Neuronal stem cell (in vitro differentiated cells): Measurements from ENCODE around the gene SGK2.

Experiments used
- DNase-seq: peaks from one replicate; pipeline ENCODE4 v3.0.0-alpha.2; 2013; ENCODE audit warnings: low spot score
- H2AFZ ChIP-seq: one replicate; pipeline ENCODE4 v1.6.1; 2013; ENCODE audit warnings: mild to moderate bottlenecking, low read length, inconsistent platforms
- H2AK5ac ChIP-seq: 2 replicates; pipeline ENCODE4 v1.6.1; 2013; ENCODE audit warnings: low read depth, mild to moderate bottlenecking, inconsistent platforms, low read length, moderate library complexity, mixed read lengths
- H2BK120ac ChIP-seq: 2 replicates; pipeline ENCODE4 v1.6.1; 2013; ENCODE audit warnings: low read depth, mild to moderate bottlenecking, inconsistent platforms, low read length, moderate library complexity, mixed read lengths
- H2BK12ac ChIP-seq: one replicate; pipeline ENCODE4 v1.6.1; 2013; ENCODE audit warnings: low read length, inconsistent platforms
- H2BK15ac ChIP-seq: 2 replicates; pipeline ENCODE4 v1.6.1; 2013; ENCODE audit warnings: mild to moderate bottlenecking, low read length, inconsistent platforms, mixed read lengths
- H2BK5ac ChIP-seq: one replicate; pipeline ENCODE4 v1.6.1; 2013; ENCODE audit warnings: inconsistent platforms, mild to moderate bottlenecking, low read length, moderate library complexity
- H3K14ac ChIP-seq: one replicate; pipeline ENCODE4 v1.6.1; 2013; ENCODE audit warnings: low read length, inconsistent platforms
- H3K18ac ChIP-seq: 2 replicates; pipeline ENCODE4 v1.6.1; 2013; ENCODE audit warnings: low read length, inconsistent platforms
- H3K23ac ChIP-seq: 2 replicates; pipeline ENCODE4 v1.6.1; 2013; ENCODE audit warnings: low read depth, mild to moderate bottlenecking, mixed read lengths, low read length, inconsistent platforms; ENCODE audit not compliant: poor library complexity
- H3K27ac ChIP-seq: replicated peaks from 3 replicates; pipeline ENCODE4 v1.5.1; 2013; ENCODE audit warnings: low read length, inconsistent platforms
- H3K27me3 ChIP-seq, 3 experiments: 2 replicates each; pipeline ENCODE4 v1.6.1; 2013; ENCODE audit warnings: low read length in 3 of 3, mild to moderate bottlenecking in 2 of 3, inconsistent platforms in 1 of 3, low read depth in 1 of 3, mixed read lengths in 1 of 3, moderate library complexity in 1 of 3; ENCODE audit not compliant: control insufficient read depth in 3 of 3, insufficient read depth in 3 of 3
- H3K36me3 ChIP-seq, 2 donors: replicated peaks in 1 of 2; 2 replicates each; pipeline ENCODE4 v1.6.1; 2013; ENCODE audit warnings: low read length in 2 of 2; ENCODE audit not compliant: control insufficient read depth in 2 of 2, insufficient read depth in 2 of 2
- H3K4ac ChIP-seq: 2 replicates; pipeline ENCODE4 v1.6.1; 2013; ENCODE audit warnings: inconsistent platforms, mild to moderate bottlenecking, low read length, moderate library complexity
- H3K4me1 ChIP-seq, 2 donors: 1 replicate in 1 of 2; 2 replicates in 1 of 2; pipeline ENCODE4 v1.6.1; 2013; ENCODE audit warnings: low read length in 2 of 2, low read depth in 1 of 2; ENCODE audit not compliant: control insufficient read depth in 2 of 2, insufficient read depth in 1 of 2
- H3K4me2 ChIP-seq: one replicate; pipeline ENCODE4 v1.6.1; 2013; ENCODE audit warnings: mild to moderate bottlenecking, low read length, inconsistent platforms; ENCODE audit not compliant: insufficient read depth, poor library complexity, severe bottlenecking
- H3K4me3 ChIP-seq, 2 donors: 2 replicates each; pipeline ENCODE4 v1.5.1; 2013; ENCODE audit warnings: low read length in 2 of 2, mild to moderate bottlenecking in 2 of 2, inconsistent platforms in 1 of 2, moderate library complexity in 1 of 2
- H3K79me1 ChIP-seq: one replicate; pipeline ENCODE4 v1.6.1; 2013; ENCODE audit warnings: low read depth, mild to moderate bottlenecking, inconsistent platforms, low read length, moderate library complexity
- H3K9ac ChIP-seq: one replicate; pipeline ENCODE4 v1.6.1; 2013; ENCODE audit warnings: mild to moderate bottlenecking, low read depth, low read length, inconsistent platforms; ENCODE audit not compliant: poor library complexity
- H3K9me3 ChIP-seq, 2 donors: replicated peaks in 1 of 2; 2 replicates each; pipeline versions ENCODE3 to v1.6.1; 2013; ENCODE audit warnings: low read length in 2 of 2, mild to moderate bottlenecking in 2 of 2, inconsistent platforms in 1 of 2, low read depth in 1 of 2, mixed read lengths in 1 of 2, moderate library complexity in 1 of 2; ENCODE audit not compliant: control insufficient read depth in 2 of 2, insufficient read depth in 1 of 2
- H4K8ac ChIP-seq: one replicate; pipeline ENCODE4 v1.6.1; 2013; ENCODE audit warnings: low read depth, mild to moderate bottlenecking, inconsistent platforms, low read length, moderate library complexity
- H4K91ac ChIP-seq: one replicate; pipeline ENCODE4 v1.6.1; 2013; ENCODE audit warnings: low read length, low read depth, mild to moderate bottlenecking, inconsistent platforms; ENCODE audit not compliant: poor library complexity
- WGBS, 2 donors: extraction: QIAGEN DNeasy Blood & Tissue Kit; methylation state at CpG; one replicate each; pipeline ENCODE4 v1.1.7; 2013; ENCODE audit warnings: missing lambda C conversion rate in 2 of 2, mixed read lengths in 1 of 2; ENCODE audit not compliant: insufficient read length in 2 of 2, insufficient replicate concordance in 1 of 2; ENCODE audit errors: extremely low coverage in 2 of 2; 5-methylcytosine and 5-hydroxymethylcytosine counted together

The SGK2 gene

DNA sequence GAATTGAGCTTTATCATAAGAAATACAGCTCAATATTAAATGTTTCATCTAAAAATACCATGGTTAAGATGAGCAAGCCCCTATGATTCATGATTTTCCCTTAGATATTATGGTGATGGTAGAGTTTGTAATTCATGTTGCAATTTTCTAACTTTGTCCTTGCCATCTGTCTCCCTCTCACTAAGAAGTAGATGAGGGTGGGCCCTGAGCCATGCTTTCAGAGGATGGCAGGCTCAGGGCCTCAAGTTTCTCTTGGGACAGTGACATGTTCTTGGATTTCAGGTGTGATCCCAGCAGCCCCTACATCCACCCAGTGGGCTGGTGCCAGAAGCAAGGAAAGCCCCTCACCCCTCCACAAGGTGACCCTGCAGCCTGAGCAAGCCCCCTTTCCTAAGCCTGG is 25.8 kb upstream of the SGK2 start:
- no peak overlapping the region for H2AK5ac ChIP-seq
- no peak overlapping the region for H4K8ac ChIP-seq
- no peaks in the 10 kb centered on the region for H3K4me1 ChIP-seq
- DNase-seq: no peak
- H2BK120ac ChIP-seq: no peak overlapping the region
- H3K4me2 ChIP-seq: no peak overlapping the region
- H3K14ac ChIP-seq: no peak overlapping the region
- no peak overlapping the region for H4K91ac ChIP-seq
- H2AFZ ChIP-seq: no peak overlapping the region
- H3K27ac ChIP-seq: no peak overlapping the region
- H3K36me3 ChIP-seq: peaks cover 7 to 26% of the 10 kb centered on the region in 2 donors
- H2BK15ac ChIP-seq: no peak overlapping the region
- no peaks in the 10 kb centered on the region for H3K9me3 ChIP-seq
- no peak overlapping the region for H3K18ac ChIP-seq
- no peak overlapping the region for H2BK12ac ChIP-seq
- H3K9ac ChIP-seq: no peak overlapping the region
- H3K27me3 ChIP-seq: no peaks in the 10 kb centered on the region
- H3K79me1 ChIP-seq: no peaks in the 10 kb centered on the region
- no peak overlapping the region for H2BK5ac ChIP-seq
- H3K4ac ChIP-seq: no peak overlapping the region
- H3K23ac ChIP-seq: no peak overlapping the region
- H3K4me3 ChIP-seq: no peak overlapping the region

DNA sequence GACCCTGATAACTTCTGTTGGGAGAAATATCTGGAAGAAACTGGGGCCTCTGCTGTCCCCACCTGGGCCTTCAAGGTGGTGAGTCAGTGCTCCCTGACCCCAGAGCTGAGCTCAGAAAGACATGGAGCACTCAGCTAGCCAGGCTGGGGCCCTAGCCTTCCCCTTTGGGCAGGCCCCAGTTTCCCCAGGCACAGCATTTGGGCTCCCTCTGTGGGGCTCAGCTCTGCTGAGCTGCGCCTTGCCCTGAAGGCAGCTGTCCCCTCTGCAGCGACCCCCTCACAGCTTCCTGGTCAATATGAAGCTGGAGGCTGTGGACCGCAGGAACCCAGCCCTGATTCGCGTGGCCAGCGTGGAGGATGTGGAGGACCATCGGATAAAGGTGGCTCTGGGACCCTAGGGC is 24.8 kb upstream of the SGK2 start:
- WGBS, 2 donors: no CpG with 5 or more reads among the region's 7 CpGs
- no peaks in the 10 kb centered on the region for H3K9me3 ChIP-seq
- no peak overlapping the region for H2BK12ac ChIP-seq
- no peak for DNase-seq
- no peak overlapping the region for H3K27ac ChIP-seq
- H3K79me1 ChIP-seq: no peaks in the 10 kb centered on the region
- H2AK5ac ChIP-seq: no peak overlapping the region
- peaks cover 5 to 18% of the 10 kb centered on the region in 2 donors for H3K36me3 ChIP-seq
- H3K4me3 ChIP-seq: no peak overlapping the region
- no peak overlapping the region for H2BK5ac ChIP-seq
- no peak overlapping the region for H4K8ac ChIP-seq
- no peak overlapping the region for H2AFZ ChIP-seq
- H3K4ac ChIP-seq: no peak overlapping the region
- H3K23ac ChIP-seq: no peak overlapping the region
- no peak overlapping the region for H3K9ac ChIP-seq
- no peak overlapping the region for H3K14ac ChIP-seq
- H3K27me3 ChIP-seq: no peaks in the 10 kb centered on the region
- H2BK120ac ChIP-seq: no peak overlapping the region
- no peak overlapping the region for H2BK15ac ChIP-seq
- H3K4me1 ChIP-seq: no peaks in the 10 kb centered on the region
- no peak overlapping the region for H3K4me2 ChIP-seq
- H3K18ac ChIP-seq: no peak overlapping the region
- H4K91ac ChIP-seq: no peak overlapping the region

DNA sequence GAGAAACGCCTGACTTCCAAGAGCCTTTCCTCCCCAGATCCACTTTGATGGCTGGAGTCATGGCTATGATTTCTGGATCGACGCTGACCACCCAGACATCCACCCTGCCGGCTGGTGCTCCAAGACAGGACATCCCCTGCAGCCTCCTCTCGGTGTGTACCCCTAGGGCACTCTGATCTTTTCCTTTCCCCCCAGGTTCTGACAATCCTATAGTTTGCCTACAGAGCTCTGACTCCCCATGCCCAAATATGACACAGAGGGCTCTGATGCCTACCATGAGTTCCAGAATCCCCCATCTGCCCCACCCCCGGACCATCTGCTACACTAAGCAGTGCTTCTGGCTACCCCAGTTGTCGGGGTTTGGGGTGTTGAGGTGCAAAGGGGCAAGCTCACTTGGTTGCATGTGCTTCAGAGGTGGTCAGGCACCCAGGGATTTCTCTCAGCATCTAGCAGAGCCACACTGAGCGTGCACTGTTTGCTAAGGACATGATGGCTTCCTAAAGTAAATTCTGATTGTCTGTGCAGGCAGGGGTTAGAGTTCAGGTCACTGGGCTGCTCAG is 24.0 kb upstream of the SGK2 start:
- H4K91ac ChIP-seq: no peak overlapping the region
- H4K8ac ChIP-seq: no peak overlapping the region
- H2BK120ac ChIP-seq: no peak overlapping the region
- no peak overlapping the region for H3K14ac ChIP-seq
- no peak overlapping the region for H3K18ac ChIP-seq
- no CpG with 5 or more reads among the region's 8 CpGs for WGBS, 2 donors
- H3K79me1 ChIP-seq: no peaks in the 10 kb centered on the region
- DNase-seq: no peak
- no peak overlapping the region for H3K4me3 ChIP-seq
- no peaks in the 10 kb centered on the region for H3K4me1 ChIP-seq
- no peak overlapping the region for H3K9ac ChIP-seq
- H3K23ac ChIP-seq: no peak overlapping the region
- H2BK5ac ChIP-seq: no peak overlapping the region
- H2AFZ ChIP-seq: no peak overlapping the region
- no peaks in the 10 kb centered on the region for H3K9me3 ChIP-seq
- peaks cover 5 to 15% of the 10 kb centered on the region in 2 donors for H3K36me3 ChIP-seq
- no peak overlapping the region for H3K4ac ChIP-seq
- no peaks in the 10 kb centered on the region for H3K27me3 ChIP-seq
- no peak overlapping the region for H2AK5ac ChIP-seq
- H3K4me2 ChIP-seq: no peak overlapping the region
- H3K27ac ChIP-seq: no peak overlapping the region
- no peak overlapping the region for H2BK15ac ChIP-seq
- H2BK12ac ChIP-seq: no peak overlapping the region

DNA sequence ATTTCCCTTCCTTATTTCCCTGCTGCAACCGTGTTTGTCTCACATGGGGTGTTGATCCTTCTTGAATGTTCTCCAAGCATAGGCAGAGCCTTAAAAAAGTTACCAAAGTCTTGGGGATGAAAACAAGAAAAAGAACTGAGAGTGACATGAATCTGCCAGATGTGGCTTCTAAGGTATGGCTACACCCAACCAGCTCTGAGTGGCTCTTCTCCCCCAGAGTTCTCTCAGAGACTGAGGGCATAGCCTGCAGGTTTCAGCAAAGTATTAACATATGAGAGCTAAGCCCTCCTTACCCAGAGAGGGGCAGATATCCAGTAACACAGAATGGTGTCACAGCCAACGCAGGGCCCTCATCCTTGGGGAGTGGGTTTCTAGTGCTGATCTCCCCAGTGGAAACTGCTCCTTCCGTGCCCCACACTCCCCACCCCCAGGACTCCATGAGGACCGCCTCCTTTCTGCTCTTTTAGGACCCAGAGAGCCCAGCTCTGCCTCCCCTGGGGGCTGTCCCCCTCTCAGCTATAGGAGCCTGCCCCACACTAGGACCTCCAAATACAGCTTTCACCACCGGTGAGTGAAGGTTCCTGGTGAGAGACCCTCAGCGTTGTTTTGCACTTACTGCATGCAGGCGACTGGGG is 23.3 kb upstream of the SGK2 start:
- Histone ChIP-seq H3K36me3 (peaks cover 5 to 15% of the 10 kb centered on the region in 2 donors), H2AK5ac (no peak overlapping the region), H3K18ac (no peak overlapping the region), H4K91ac (no peak overlapping the region), H3K79me1 (no peaks in the 10 kb centered on the region), H3K4me3 (no peak overlapping the region), H2BK120ac (no peak overlapping the region), H3K27ac (no peak overlapping the region), H2BK15ac (no peak overlapping the region), H3K9ac (no peak overlapping the region), H3K23ac (no peak overlapping the region), H3K4me1 (no peaks in the 10 kb centered on the region), H2AFZ (no peak overlapping the region), H3K4me2 (no peak overlapping the region), H3K14ac (no peak overlapping the region), H4K8ac (no peak overlapping the region), H2BK5ac (no peak overlapping the region), H3K4ac (no peak overlapping the region), H2BK12ac (no peak overlapping the region), H3K27me3 (no peaks in the 10 kb centered on the region), H3K9me3 (no peaks in the 10 kb centered on the region)
- WGBS, 2 donors: no CpG with 5 or more reads among the region's 7 CpGs
- DNase-seq: no peak
